Esophagus muscularis mucosa (tissue), 4 donors: ENCODE results near the gene LARP4B. TPM values are rescaled to one million over a fixed set of nuclear protein-coding genes. Genes with fewer than 3 reads are reported as not detected.

Experiments used
- DNase-seq: peaks from one replicate; pipeline ENCODE4 v3.0.0-alpha.2; 2017; ENCODE audit errors: extremely low spot score
- H3K27ac ChIP-seq, 4 donors: fragments of 200-600 bp; sonication (generic); replicated peaks in 1 of 4; 1 replicate in 3 of 4; 2 replicates in 1 of 4; pipeline ENCODE4 v1.5.1; 2016 to 2019; ENCODE audit warnings: mild to moderate bottlenecking in 1 of 4
- H3K27me3 ChIP-seq, 4 donors: fragments of 200-600 bp; sonication (generic); one replicate each; pipeline versions ENCODE4 v1.5.1 to v1.6.0; 2016 to 2019
- H3K36me3 ChIP-seq, 4 donors: fragments of 200-600 bp; sonication (generic); one replicate each; pipeline ENCODE4 v1.5.1; 2016 to 2019
- H3K4me1 ChIP-seq, 4 donors: fragments of 200-600 bp; sonication (generic); one replicate each; pipeline ENCODE4 v1.5.1; 2016 to 2019
- H3K4me3 ChIP-seq, 4 donors: fragments of 200-600 bp; sonication (generic); 1 replicate in 2 of 4; 2 replicates in 2 of 4; pipeline ENCODE4 v1.5.1; 2016 to 2019; ENCODE audit warnings: mild to moderate bottlenecking in 4 of 4, moderate library complexity in 1 of 4
- H3K9me3 ChIP-seq, 4 donors: fragments of 200-600 bp; sonication (generic); 1 replicate in 3 of 4; 2 replicates in 1 of 4; pipeline ENCODE4 v1.5.1; 2016 to 2019
- EP300 ChIP-seq: sonication (generic); formaldehyde crosslinking; IDR thresholded peaks from one replicate; pipeline ENCODE4 v1.6.1; 2017; ENCODE audit warnings: antibody characterized with exemption
- POLR2A ChIP-seq: fragments of 450-650 bp; IDR thresholded peaks from one replicate; pipeline ENCODE4 v1.6.1; 2017; ENCODE audit warnings: antibody characterized with exemption, moderate library complexity, mild to moderate bottlenecking, low read depth
- POLR2AphosphoS5 ChIP-seq, 2 donors: sonication (generic); formaldehyde crosslinking; IDR thresholded peaks; one replicate each; pipeline ENCODE4 v1.6.1; 2017; ENCODE audit warnings: antibody characterized with exemption in 2 of 2
- WGBS: methylation state at CpG from one replicate; pipeline ENCODE4 v1.1.5; 2018; 5-methylcytosine and 5-hydroxymethylcytosine counted together
- intact Hi-C: fragments of 100-400 bp; cut with DNase I; formaldehyde crosslinking; loops from one replicate; pipeline ENCODE4 v1.15.1; 2023
- total RNA-seq, 4 donors: library from RNA; depleted of rRNA; stranded (reverse); fragments of >200 nt; gene quantifications; one replicate each; pipeline versions ENCODE4 v1.1.0 to v1.2.1, GENCODE V29; 2016
- TF ChIP-seq, protein P1 (sequence below), 3 experiments: fragments of 200-600 bp in 2 of 3; fragments of 450-650 bp in 1 of 3; sonication (generic) in 2 of 3; IDR thresholded peaks; one replicate each; pipeline ENCODE4 v1.5.1; 2017 to 2019; ENCODE audit warnings: antibody characterized with exemption in 3 of 3, mild to moderate bottlenecking in 2 of 3, moderate library complexity in 1 of 3

Gene LARP4B
- total RNA-seq, 4 donors from 2014 or later: 35.6 to 43.1 (median 38.2) TPM

- 90% methylated on average over 9 of the region's 9 CpGs for WGBS
- no peak for TF ChIP-seq POLR2A
- TF ChIP-seq, protein P1, sequence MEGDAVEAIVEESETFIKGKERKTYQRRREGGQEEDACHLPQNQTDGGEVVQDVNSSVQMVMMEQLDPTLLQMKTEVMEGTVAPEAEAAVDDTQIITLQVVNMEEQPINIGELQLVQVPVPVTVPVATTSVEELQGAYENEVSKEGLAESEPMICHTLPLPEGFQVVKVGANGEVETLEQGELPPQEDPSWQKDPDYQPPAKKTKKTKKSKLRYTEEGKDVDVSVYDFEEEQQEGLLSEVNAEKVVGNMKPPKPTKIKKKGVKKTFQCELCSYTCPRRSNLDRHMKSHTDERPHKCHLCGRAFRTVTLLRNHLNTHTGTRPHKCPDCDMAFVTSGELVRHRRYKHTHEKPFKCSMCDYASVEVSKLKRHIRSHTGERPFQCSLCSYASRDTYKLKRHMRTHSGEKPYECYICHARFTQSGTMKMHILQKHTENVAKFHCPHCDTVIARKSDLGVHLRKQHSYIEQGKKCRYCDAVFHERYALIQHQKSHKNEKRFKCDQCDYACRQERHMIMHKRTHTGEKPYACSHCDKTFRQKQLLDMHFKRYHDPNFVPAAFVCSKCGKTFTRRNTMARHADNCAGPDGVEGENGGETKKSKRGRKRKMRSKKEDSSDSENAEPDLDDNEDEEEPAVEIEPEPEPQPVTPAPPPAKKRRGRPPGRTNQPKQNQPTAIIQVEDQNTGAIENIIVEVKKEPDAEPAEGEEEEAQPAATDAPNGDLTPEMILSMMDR (IDR thresholded peaks at IDR 0.05): no peak
- TF ChIP-seq EP300: no peak
- TF ChIP-seq POLR2AphosphoS5 (IDR thresholded peaks at IDR 0.05): no peak
- no peak overlapping the region for H3K4me3 ChIP-seq
Measured at GRCh38 chr10:947051-947450, 15.5 kb upstream of the LARP4B start.

DNA sequence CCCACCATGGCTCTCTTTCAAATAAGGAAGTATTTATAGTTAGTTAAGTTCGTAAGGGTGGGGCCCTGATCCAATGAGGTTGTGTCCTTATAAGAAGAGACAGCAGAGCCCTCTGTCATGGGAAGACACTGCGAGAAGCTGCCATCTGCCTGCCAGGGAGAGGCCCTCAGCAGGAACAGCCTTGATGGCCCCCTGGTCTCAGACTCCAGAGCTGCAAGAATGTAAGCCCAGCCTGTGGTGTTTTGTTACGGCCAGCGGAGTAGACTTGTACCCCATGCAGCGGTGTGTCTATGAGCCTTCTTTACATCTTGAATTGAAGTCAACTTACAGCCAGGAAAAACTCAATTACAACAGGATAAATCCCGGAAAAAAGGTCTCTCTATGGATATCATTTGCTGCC is 14.3 kb upstream of the LARP4B start:
- TF ChIP-seq EP300 (no peak), POLR2AphosphoS5 (IDR thresholded peaks at IDR 0.05) (no peak), POLR2A (no peak)
- TF ChIP-seq, protein P1 (IDR thresholded peaks at IDR 0.05): no peak

More at GRCh38 chr10:947051-947450, 15.5 kb upstream of the LARP4B start:
- Histone ChIP-seq H3K27ac (no peak overlapping the region), H3K36me3 (no peaks in the 10 kb centered on the region), H3K4me1 (no peaks in the 10 kb centered on the region), H3K9me3 (no peaks in the 10 kb centered on the region), H3K27me3 (no peaks in the 10 kb centered on the region)
- intact Hi-C loops: no loop called here
- no peak for DNase-seq

DNA sequence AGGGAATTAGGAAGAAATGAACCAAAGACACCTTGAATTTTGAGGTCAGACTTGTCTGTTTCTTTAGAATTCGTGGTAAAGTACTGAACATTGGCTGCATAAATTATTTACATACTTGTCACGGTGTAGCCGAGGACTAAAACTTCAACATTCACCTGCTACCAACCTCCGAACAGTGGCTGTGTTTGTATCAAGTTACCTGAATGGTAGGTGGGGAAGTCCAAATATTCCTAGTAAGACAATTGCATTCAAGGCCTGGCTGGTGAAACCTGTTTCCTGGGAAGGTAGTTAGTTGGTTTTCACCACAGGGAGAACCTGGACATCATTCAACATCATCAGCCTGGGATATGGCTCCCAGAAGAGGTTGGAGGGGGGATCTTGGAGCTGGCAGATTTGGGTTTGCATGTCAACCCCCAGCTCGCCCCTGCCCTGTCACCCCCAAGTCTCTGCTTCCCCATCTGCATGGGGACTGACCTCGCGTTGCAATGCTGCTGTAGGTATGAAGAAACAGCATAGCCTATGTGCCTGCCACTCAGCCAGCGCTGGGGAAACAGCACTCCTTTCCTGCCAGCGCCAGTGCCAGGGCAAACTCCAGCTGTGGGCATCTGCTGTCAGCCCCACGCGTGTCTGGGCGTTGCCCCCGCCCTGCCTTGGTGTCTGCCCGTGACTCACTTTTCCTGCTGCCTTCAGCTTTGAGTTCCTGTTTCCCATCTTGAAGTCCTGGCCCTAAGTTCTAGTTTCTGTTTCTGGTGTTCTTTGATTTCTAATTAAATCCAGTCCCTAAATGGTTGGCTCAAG is 12.7 kb upstream of the LARP4B start:
- no peaks in the 10 kb centered on the region for H3K4me1 ChIP-seq
- peak overlapping the region in 1 of 4 donors; percentile 9 for H3K4me3 ChIP-seq
- no peaks in the 10 kb centered on the region for H3K9me3 ChIP-seq
- H3K27ac ChIP-seq: peak overlapping the region; percentile 18 to 60 (median 44)
- no peaks in the 10 kb centered on the region for H3K36me3 ChIP-seq
- WGBS: 72% methylated on average over 11 of the region's 14 CpGs
- intact Hi-C loops: no loop called here
- DNase-seq: no peak
- H3K27me3 ChIP-seq: no peaks in the 10 kb centered on the region
- TF ChIP-seq POLR2A (no peak), EP300 (no peak), POLR2AphosphoS5 (IDR thresholded peaks at IDR 0.05) (peak; percentile 36 to 61)
- TF ChIP-seq, protein P1 (IDR thresholded peaks at IDR 0.05): no peak

More for the DNA sequence above, 14.3 kb upstream of the LARP4B start:
- DNase-seq: no peak
- H3K27ac ChIP-seq: no peak overlapping the region
- H3K9me3 ChIP-seq: no peaks in the 10 kb centered on the region
- no peaks in the 10 kb centered on the region for H3K27me3 ChIP-seq
- H3K4me3 ChIP-seq: no peak overlapping the region
- WGBS: 87% methylated on average over 6 of the region's 6 CpGs
- no peaks in the 10 kb centered on the region for H3K4me1 ChIP-seq
- intact Hi-C loops: no loop called here
- no peaks in the 10 kb centered on the region for H3K36me3 ChIP-seq

GRCh38 chr10:943334-944033 is 12.0 kb upstream of the LARP4B start:
- TF ChIP-seq EP300 (no peak), POLR2AphosphoS5 (IDR thresholded peaks at IDR 0.05) (no peak), POLR2A (no peak)
- TF ChIP-seq, protein P1 (IDR thresholded peaks at IDR 0.05): no peak
- H3K4me1 ChIP-seq: no peaks in the 10 kb centered on the region
- WGBS: 90% methylated on average over 17 of the region's 17 CpGs
- no peak overlapping the region for H3K4me3 ChIP-seq
- H3K36me3 ChIP-seq: no peaks in the 10 kb centered on the region
- intact Hi-C loops: no loop called here
- DNase-seq: no peak
- no peaks in the 10 kb centered on the region for H3K27me3 ChIP-seq
- H3K27ac ChIP-seq: no peak overlapping the region
- H3K9me3 ChIP-seq: no peaks in the 10 kb centered on the region
